GM23338 (cell line): ENCODE data around the gene MAP3K4. TPM values are rescaled to one million over a fixed set of nuclear protein-coding genes. Genes with fewer than 3 reads are reported as not detected.

Experiments
- CREB1 ChIP-seq: fragments of 250-450 bp; sonication (Bioruptor Pico); IDR thresholded peaks from 2 replicates; pipeline ENCODE4 v1.5.0; 2020; ENCODE audit warnings: low read depth, mild to moderate bottlenecking, moderate library complexity
- EZH2phosphoT487 ChIP-seq: fragments of 200-600 bp; sonication (generic); IDR thresholded peaks from one replicate; pipeline ENCODE4 v1.8.1; 2018; ENCODE audit warnings: antibody characterized with exemption; ENCODE audit not compliant: unreplicated experiment
- JUNB ChIP-seq: IDR thresholded peaks from one replicate; pipeline ENCODE4 v1.6.1; 2016; ENCODE audit warnings: antibody characterized with exemption; ENCODE audit not compliant: unreplicated experiment
- POLR2AphosphoS5 ChIP-seq: IDR thresholded peaks from 2 replicates; pipeline ENCODE4 v1.6.1; 2016; ENCODE audit warnings: antibody characterized with exemption, low read depth
- STAT1 ChIP-seq: IDR thresholded peaks from one replicate; pipeline ENCODE4 v1.6.1; 2016; ENCODE audit warnings: antibody characterized with exemption; ENCODE audit not compliant: unreplicated experiment
- polyA plus RNA-seq: library from polyadenylated mRNA; unstranded; fragments of >200 nt; fragmentation: Nextera tagmentation; extraction: Ambion mirVana; gene quantifications from 2 replicates; pipeline ENCODE4 v1.2.1, GENCODE V29; 2016
- total RNA-seq: library from RNA; depleted of rRNA; stranded (reverse); fragments of >200 nt; shearing (Covaris generic); gene quantifications from 2 replicates; pipeline ENCODE4 v1.2.3, GENCODE V29; 2014
- TF ChIP-seq, protein P1 (sequence below): fragments of 250-450 bp; sonication (Bioruptor Pico); IDR thresholded peaks from 2 replicates; pipeline ENCODE4 v1.5.0; 2020; ENCODE audit warnings: mild to moderate bottlenecking, moderate library complexity
- TF ChIP-seq, protein P2 (sequence below), 2 experiments: fragments of 200-600 bp in 1 of 2; sonication (generic) in 1 of 2; conservative IDR thresholded peaks; 2 replicates each; pipeline versions ENCODE4 v1.5.1 to v1.6.1; 2016 to 2017; ENCODE audit warnings: antibody characterized with exemption in 2 of 2, low read depth in 2 of 2, mild to moderate bottlenecking in 2 of 2, moderate library complexity in 1 of 2

The MAP3K4 gene
- total and polyA plus RNA-seq, 2 experiments from 2014 or later, result 44.4 to 48.8 TPM

DNA sequence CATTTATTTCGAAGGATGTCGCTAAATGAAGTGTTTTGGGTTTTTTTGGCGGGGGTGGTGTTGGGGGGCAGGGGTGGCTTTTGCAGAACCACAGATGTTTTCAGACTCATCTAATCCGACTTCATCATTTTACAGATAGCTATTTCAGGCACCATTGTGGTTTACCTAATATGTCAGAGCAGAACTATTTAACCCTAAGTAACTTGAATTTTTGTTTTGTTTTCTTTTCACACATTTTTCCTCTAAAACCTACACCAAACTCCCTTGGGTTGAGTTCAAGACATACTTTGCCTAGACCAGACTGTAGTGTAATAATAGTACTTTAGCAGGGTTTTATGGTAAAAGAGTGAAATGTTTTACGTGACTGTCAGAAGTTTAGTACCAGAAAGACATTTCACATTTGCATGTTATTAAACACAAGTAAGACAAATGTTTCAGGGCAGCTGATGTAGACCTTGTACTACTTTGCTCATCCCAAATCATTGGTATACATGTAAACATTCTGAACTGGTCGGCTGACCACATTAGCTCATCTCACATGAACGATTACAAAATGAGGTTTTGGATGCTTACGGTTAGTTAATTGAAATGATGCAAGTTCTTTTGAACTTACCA lies 37.7 kb downstream of the MAP3K4 start (continued):
- TF ChIP-seq, protein P1, sequence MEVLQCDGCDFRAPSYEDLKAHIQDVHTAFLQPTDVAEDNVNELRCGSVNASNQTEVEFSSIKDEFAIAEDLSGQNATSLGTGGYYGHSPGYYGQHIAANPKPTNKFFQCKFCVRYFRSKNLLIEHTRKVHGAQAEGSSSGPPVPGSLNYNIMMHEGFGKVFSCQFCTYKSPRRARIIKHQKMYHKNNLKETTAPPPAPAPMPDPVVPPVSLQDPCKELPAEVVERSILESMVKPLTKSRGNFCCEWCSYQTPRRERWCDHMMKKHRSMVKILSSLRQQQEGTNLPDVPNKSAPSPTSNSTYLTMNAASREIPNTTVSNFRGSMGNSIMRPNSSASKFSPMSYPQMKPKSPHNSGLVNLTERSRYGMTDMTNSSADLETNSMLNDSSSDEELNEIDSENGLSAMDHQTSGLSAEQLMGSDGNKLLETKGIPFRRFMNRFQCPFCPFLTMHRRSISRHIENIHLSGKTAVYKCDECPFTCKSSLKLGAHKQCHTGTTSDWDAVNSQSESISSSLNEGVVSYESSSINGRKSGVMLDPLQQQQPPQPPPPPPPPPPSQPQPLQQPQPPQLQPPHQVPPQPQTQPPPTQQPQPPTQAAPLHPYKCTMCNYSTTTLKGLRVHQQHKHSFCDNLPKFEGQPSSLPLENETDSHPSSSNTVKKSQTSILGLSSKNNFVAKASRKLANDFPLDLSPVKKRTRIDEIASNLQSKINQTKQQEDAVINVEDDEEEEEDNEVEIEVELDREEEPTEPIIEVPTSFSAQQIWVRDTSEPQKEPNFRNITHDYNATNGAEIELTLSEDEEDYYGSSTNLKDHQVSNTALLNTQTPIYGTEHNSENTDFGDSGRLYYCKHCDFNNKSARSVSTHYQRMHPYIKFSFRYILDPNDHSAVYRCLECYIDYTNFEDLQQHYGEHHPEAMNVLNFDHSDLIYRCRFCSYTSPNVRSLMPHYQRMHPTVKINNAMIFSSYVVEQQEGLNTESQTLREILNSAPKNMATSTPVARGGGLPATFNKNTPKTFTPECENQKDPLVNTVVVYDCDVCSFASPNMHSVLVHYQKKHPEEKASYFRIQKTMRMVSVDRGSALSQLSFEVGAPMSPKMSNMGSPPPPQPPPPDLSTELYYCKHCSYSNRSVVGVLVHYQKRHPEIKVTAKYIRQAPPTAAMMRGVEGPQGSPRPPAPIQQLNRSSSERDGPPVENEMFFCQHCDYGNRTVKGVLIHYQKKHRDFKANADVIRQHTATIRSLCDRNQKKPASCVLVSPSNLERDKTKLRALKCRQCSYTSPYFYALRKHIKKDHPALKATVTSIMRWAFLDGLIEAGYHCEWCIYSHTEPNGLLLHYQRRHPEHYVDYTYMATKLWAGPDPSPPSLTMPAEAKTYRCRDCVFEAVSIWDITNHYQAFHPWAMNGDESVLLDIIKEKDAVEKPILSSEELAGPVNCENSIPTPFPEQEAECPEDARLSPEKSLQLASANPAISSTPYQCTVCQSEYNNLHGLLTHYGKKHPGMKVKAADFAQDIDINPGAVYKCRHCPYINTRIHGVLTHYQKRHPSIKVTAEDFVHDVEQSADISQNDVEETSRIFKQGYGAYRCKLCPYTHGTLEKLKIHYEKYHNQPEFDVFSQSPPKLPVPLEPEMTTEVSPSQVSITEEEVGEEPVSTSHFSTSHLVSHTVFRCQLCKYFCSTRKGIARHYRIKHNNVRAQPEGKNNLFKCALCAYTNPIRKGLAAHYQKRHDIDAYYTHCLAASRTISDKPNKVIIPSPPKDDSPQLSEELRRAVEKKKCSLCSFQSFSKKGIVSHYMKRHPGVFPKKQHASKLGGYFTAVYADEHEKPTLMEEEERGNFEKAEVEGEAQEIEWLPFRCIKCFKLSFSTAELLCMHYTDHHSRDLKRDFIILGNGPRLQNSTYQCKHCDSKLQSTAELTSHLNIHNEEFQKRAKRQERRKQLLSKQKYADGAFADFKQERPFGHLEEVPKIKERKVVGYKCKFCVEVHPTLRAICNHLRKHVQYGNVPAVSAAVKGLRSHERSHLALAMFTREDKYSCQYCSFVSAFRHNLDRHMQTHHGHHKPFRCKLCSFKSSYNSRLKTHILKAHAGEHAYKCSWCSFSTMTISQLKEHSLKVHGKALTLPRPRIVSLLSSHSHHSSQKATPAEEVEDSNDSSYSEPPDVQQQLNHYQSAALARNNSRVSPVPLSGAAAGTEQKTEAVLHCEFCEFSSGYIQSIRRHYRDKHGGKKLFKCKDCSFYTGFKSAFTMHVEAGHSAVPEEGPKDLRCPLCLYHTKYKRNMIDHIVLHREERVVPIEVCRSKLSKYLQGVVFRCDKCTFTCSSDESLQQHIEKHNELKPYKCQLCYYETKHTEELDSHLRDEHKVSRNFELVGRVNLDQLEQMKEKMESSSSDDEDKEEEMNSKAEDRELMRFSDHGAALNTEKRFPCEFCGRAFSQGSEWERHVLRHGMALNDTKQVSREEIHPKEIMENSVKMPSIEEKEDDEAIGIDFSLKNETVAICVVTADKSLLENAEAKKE (CRISPR knock-in tag), result no peak
- no peak for TF ChIP-seq EZH2phosphoT487
- TF ChIP-seq JUNB, result no peak
- TF ChIP-seq STAT1, result no peak
- TF ChIP-seq, protein P2, sequence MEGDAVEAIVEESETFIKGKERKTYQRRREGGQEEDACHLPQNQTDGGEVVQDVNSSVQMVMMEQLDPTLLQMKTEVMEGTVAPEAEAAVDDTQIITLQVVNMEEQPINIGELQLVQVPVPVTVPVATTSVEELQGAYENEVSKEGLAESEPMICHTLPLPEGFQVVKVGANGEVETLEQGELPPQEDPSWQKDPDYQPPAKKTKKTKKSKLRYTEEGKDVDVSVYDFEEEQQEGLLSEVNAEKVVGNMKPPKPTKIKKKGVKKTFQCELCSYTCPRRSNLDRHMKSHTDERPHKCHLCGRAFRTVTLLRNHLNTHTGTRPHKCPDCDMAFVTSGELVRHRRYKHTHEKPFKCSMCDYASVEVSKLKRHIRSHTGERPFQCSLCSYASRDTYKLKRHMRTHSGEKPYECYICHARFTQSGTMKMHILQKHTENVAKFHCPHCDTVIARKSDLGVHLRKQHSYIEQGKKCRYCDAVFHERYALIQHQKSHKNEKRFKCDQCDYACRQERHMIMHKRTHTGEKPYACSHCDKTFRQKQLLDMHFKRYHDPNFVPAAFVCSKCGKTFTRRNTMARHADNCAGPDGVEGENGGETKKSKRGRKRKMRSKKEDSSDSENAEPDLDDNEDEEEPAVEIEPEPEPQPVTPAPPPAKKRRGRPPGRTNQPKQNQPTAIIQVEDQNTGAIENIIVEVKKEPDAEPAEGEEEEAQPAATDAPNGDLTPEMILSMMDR (conservative IDR thresholded peaks at IDR 0.05; ENCODE audit: low read depth in 2 of 2), result no peak
- no peak for TF ChIP-seq POLR2AphosphoS5
- TF ChIP-seq CREB1, result no peak
